Neural cell (in vitro differentiated cells): ENCODE data around the gene RHOF. TPM values are rescaled to one million over a fixed set of nuclear protein-coding genes. Genes with fewer than 3 reads are reported as not detected.

Experiments
- H2AFZ ChIP-seq: fragments of 200-600, 300-800 bp; sonication (generic), shearing (Covaris generic); 2 replicates; pipeline ENCODE4 v1.6.0; 2014; ENCODE audit warnings: low read depth, mild to moderate bottlenecking, antibody characterized with exemption, low read length, moderate library complexity
- H3F3A ChIP-seq: fragments of 200-600 bp; shearing (Covaris generic); 2 replicates; pipeline ENCODE4 v1.6.1; 2016; ENCODE audit warnings: mild to moderate bottlenecking, moderate library complexity, mixed read lengths, antibody characterized with exemption, low read length; ENCODE audit not compliant: insufficient read depth, poor library complexity, severe bottlenecking
- H3K27ac ChIP-seq: fragments of 200-600, 300-800 bp; sonication (generic), shearing (Covaris generic); 2 replicates; pipeline ENCODE4 v1.5.1; 2014; ENCODE audit warnings: mild to moderate bottlenecking, low read length, moderate library complexity
- H3K27me3 ChIP-seq: fragments of 300-800, 200-600 bp; sonication (generic), shearing (Covaris generic); 2 replicates; pipeline ENCODE4 v1.6.0; 2014; ENCODE audit warnings: mild to moderate bottlenecking, low read depth, low read length, moderate library complexity; ENCODE audit not compliant: insufficient read depth
- H3K36me3 ChIP-seq: fragments of 300-800, 200-600 bp; sonication (generic), shearing (Covaris generic); 2 replicates; pipeline ENCODE4 v1.5.1; 2014; ENCODE audit warnings: mild to moderate bottlenecking, antibody characterized with exemption, low read length, moderate library complexity; ENCODE audit not compliant: insufficient read depth
- H3K4me2 ChIP-seq: fragments of 300-800, 200-600 bp; sonication (generic), shearing (Covaris generic); 2 replicates; pipeline ENCODE4 v1.6.0; 2014; ENCODE audit warnings: mild to moderate bottlenecking, low read length
- H3K4me3 ChIP-seq: fragments of 300-800, 200-600 bp; sonication (generic), shearing (Covaris generic); 2 replicates; pipeline ENCODE4 v1.5.1; 2014; ENCODE audit warnings: mild to moderate bottlenecking, low read length, moderate library complexity
- H3K79me2 ChIP-seq: fragments of 200-600 bp; shearing (Covaris generic); replicated peaks from 2 replicates; pipeline ENCODE4 v1.6.0; 2014; ENCODE audit warnings: mild to moderate bottlenecking, low read length, moderate library complexity; ENCODE audit not compliant: insufficient read depth
- H3K9ac ChIP-seq: fragments of 300-800, 200-600 bp; sonication (generic), shearing (Covaris generic); 2 replicates; pipeline ENCODE4 v1.6.1; 2016; ENCODE audit warnings: mild to moderate bottlenecking, low read length, mixed read lengths
- H3K9me2 ChIP-seq: fragments of 200-600 bp; shearing (Covaris generic); 2 replicates; pipeline ENCODE4 v1.6.1; 2016; ENCODE audit warnings: mild to moderate bottlenecking, low read length, mixed read lengths; ENCODE audit not compliant: insufficient read depth
- H3K9me3 ChIP-seq: fragments of 200-600, 300-800 bp; sonication (generic), shearing (Covaris generic); 2 replicates; pipeline ENCODE4 v1.6.1; 2016; ENCODE audit warnings: mild to moderate bottlenecking, mixed run types, low read length, moderate library complexity, mixed read lengths
- H4K20me1 ChIP-seq: fragments of 200-600 bp; shearing (Covaris generic); 2 replicates; pipeline ENCODE4 v1.6.1; 2016; ENCODE audit warnings: mild to moderate bottlenecking, mixed run types; ENCODE audit not compliant: insufficient read depth
- EP300 ChIP-seq: fragments of 450-650 bp; conservative IDR thresholded peaks from 2 replicates; pipeline ENCODE4 v1.6.1; 2014; ENCODE audit warnings: antibody characterized with exemption, mild to moderate bottlenecking, moderate library complexity; ENCODE audit not compliant: poor library complexity, severe bottlenecking
- EZH2 ChIP-seq: fragments of 200-600, 300-800 bp; shearing (Covaris generic), sonication (generic); IDR thresholded peaks from 2 replicates; pipeline ENCODE4 v1.6.1; 2014; ENCODE audit warnings: antibody characterized with exemption, low read length, borderline replicate concordance, mild to moderate bottlenecking; ENCODE audit not compliant: insufficient read depth, poor library complexity, severe bottlenecking
- MXI1 ChIP-seq: fragments of 450-650 bp; conservative IDR thresholded peaks from 2 replicates; pipeline ENCODE4 v1.6.1; 2014; ENCODE audit warnings: antibody characterized with exemption, mild to moderate bottlenecking; ENCODE audit not compliant: poor library complexity, severe bottlenecking
- POLR2AphosphoS5 ChIP-seq: IDR thresholded peaks from 2 replicates; pipeline ENCODE4 v1.6.1; 2012
- RAD21 ChIP-seq: fragments of 450-650 bp; conservative IDR thresholded peaks from 2 replicates; pipeline ENCODE4 v1.6.1; 2014; ENCODE audit warnings: antibody characterized with exemption, mild to moderate bottlenecking, moderate library complexity
- SMC3 ChIP-seq: fragments of 450-650 bp; conservative IDR thresholded peaks from 2 replicates; pipeline ENCODE4 v1.6.1; 2014; ENCODE audit warnings: antibody characterized with exemption, mild to moderate bottlenecking, moderate library complexity; ENCODE audit not compliant: poor library complexity
- TAF1 ChIP-seq: IDR thresholded peaks from 2 replicates; pipeline ENCODE4 v1.6.1; 2012; ENCODE audit warnings: low read depth
- polyA plus RNA-seq: library from polyadenylated mRNA; depleted of rRNA; stranded (reverse); fragments of >200 nt; gene quantifications from 2 replicates; pipeline ENCODE4 v1.2.3, GENCODE V29; 2014
- TF ChIP-seq, protein P1 (sequence below): fragments of 450-650 bp; IDR thresholded peaks from 2 replicates; pipeline ENCODE4 v1.5.1; 2014; ENCODE audit warnings: antibody characterized with exemption, mild to moderate bottlenecking, moderate library complexity; ENCODE audit not compliant: poor library complexity, severe bottlenecking
- TF ChIP-seq, protein P2 (sequence below): IDR thresholded peaks from 2 replicates; pipeline ENCODE4 v1.6.1; 2012; ENCODE audit warnings: borderline replicate concordance

The RHOF gene
- polyA plus RNA-seq, 1 donor from 2014 or later: 14.7 TPM

DNA sequence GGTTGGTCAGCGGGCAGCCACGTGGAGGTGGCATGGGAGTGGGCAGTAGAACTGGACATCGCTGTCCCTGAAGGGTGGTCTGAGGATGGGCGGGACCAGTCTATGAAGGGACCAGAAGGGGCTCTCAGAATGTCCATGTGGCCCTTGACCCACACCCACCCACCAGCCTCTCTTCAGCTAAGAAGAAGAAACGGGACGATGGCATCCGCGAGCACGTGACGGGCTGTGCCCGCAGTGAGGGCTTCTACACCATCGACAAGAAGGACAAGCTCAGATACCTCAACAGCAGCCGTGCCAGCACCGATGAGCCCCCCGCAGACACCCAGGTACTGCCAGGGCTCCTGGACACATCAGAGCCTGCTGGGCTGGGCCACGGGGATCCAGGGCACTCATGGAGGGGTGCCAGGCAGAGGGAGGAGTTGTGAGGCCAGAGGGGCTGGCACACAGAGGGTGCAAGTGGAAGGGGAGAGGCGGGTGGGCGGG lies 31.6 kb upstream of the RHOF start:
- Histone ChIP-seq H3K4me3 (no peak overlapping the region), H3K27ac (no peak overlapping the region), H3K4me2 (no peak overlapping the region), H3K27me3 (no peaks in the 10 kb centered on the region), H3K9me2 (no peaks in the 10 kb centered on the region), H2AFZ (no peak overlapping the region), H4K20me1 (no peaks in the 10 kb centered on the region), H3K36me3 (no peaks in the 10 kb centered on the region), H3K9me3 (no peaks in the 10 kb centered on the region), H3K79me2 (no peaks in the 10 kb centered on the region), H3K9ac (no peak overlapping the region), H3F3A (no peaks in the 10 kb centered on the region)
- no peak for TF ChIP-seq MXI1
- TF ChIP-seq SMC3: no peak
- TF ChIP-seq, protein P1, sequence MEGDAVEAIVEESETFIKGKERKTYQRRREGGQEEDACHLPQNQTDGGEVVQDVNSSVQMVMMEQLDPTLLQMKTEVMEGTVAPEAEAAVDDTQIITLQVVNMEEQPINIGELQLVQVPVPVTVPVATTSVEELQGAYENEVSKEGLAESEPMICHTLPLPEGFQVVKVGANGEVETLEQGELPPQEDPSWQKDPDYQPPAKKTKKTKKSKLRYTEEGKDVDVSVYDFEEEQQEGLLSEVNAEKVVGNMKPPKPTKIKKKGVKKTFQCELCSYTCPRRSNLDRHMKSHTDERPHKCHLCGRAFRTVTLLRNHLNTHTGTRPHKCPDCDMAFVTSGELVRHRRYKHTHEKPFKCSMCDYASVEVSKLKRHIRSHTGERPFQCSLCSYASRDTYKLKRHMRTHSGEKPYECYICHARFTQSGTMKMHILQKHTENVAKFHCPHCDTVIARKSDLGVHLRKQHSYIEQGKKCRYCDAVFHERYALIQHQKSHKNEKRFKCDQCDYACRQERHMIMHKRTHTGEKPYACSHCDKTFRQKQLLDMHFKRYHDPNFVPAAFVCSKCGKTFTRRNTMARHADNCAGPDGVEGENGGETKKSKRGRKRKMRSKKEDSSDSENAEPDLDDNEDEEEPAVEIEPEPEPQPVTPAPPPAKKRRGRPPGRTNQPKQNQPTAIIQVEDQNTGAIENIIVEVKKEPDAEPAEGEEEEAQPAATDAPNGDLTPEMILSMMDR: no peak
- TF ChIP-seq TAF1: no peak
- no peak for TF ChIP-seq POLR2AphosphoS5
- TF ChIP-seq RAD21: no peak

DNA sequence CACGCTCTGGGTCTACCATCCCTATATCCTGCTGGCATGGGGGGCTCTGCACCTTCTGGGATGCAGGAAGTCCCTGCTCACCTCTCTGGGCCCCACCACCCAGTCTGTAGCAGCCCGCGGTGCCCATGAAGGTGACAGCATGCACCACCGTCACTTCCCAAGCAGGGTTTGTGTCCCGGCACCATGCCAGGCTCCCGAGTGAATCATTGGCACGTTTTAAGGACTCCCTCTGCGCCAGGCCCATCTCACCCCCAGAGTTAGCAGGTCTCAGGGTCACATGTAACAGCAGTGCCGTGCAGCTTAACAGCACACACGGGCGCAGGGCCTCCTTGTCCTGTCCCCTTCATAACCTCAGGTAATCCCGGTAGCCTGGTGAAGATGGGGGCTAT lies 30.2 kb upstream of the RHOF start:
- H4K20me1 ChIP-seq: no peaks in the 10 kb centered on the region
- no peaks in the 10 kb centered on the region for H3K79me2 ChIP-seq
- no peak overlapping the region for H3K4me3 ChIP-seq
- no peaks in the 10 kb centered on the region for H3F3A ChIP-seq
- H3K4me2 ChIP-seq: no peak overlapping the region
- H3K9ac ChIP-seq: no peak overlapping the region
- no peaks in the 10 kb centered on the region for H3K27me3 ChIP-seq
- H2AFZ ChIP-seq: no peak overlapping the region
- no peaks in the 10 kb centered on the region for H3K9me3 ChIP-seq
- H3K36me3 ChIP-seq: no peaks in the 10 kb centered on the region
- no peaks in the 10 kb centered on the region for H3K9me2 ChIP-seq
- H3K27ac ChIP-seq: no peak overlapping the region
- TF ChIP-seq SMC3 (no peak), POLR2AphosphoS5 (no peak), MXI1 (no peak), EP300 (no peak), EZH2 (no peak)
- TF ChIP-seq, protein P1: no peak

DNA sequence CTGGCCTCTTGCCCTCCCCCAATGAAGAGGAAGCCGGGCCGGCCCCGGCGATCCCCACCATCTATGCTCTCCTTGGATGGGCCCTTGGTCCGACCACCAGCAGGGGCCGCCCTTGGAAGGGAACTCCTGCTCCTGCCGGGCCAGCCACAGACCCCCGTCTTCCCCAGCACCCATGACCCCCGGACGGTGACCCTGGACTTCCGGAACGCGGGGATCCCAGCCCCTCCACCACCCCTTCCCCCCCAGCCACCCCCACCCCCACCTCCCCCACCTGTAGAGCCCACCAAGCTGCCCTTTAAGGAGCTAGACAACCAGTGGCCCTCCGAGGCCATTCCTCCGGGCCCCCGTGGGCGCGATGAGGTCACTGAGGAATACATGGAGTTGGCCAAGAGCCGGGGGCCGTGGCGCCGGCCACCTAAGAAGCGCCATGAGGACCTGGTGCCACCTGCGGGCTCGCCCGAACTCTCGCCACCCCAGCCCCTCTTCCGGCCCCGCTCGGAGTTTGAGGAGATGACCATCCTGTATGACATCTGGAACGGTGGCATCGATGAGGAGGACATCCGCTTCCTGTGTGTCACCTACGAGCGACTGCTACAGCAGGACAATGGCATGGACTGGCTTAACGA lies 29.7 kb upstream of the RHOF start:
- no peaks in the 10 kb centered on the region for H3K36me3 ChIP-seq
- H2AFZ ChIP-seq: no peak overlapping the region
- TF ChIP-seq EP300 (no peak), MXI1 (no peak), EZH2 (no peak), SMC3 (no peak)
- TF ChIP-seq, protein P2, sequence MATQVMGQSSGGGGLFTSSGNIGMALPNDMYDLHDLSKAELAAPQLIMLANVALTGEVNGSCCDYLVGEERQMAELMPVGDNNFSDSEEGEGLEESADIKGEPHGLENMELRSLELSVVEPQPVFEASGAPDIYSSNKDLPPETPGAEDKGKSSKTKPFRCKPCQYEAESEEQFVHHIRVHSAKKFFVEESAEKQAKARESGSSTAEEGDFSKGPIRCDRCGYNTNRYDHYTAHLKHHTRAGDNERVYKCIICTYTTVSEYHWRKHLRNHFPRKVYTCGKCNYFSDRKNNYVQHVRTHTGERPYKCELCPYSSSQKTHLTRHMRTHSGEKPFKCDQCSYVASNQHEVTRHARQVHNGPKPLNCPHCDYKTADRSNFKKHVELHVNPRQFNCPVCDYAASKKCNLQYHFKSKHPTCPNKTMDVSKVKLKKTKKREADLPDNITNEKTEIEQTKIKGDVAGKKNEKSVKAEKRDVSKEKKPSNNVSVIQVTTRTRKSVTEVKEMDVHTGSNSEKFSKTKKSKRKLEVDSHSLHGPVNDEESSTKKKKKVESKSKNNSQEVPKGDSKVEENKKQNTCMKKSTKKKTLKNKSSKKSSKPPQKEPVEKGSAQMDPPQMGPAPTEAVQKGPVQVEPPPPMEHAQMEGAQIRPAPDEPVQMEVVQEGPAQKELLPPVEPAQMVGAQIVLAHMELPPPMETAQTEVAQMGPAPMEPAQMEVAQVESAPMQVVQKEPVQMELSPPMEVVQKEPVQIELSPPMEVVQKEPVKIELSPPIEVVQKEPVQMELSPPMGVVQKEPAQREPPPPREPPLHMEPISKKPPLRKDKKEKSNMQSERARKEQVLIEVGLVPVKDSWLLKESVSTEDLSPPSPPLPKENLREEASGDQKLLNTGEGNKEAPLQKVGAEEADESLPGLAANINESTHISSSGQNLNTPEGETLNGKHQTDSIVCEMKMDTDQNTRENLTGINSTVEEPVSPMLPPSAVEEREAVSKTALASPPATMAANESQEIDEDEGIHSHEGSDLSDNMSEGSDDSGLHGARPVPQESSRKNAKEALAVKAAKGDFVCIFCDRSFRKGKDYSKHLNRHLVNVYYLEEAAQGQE: no peak
- no peak overlapping the region for H3K4me3 ChIP-seq
- H3K79me2 ChIP-seq: no peaks in the 10 kb centered on the region
- H3K9ac ChIP-seq: no peak overlapping the region
- no peaks in the 10 kb centered on the region for H4K20me1 ChIP-seq
- no peaks in the 10 kb centered on the region for H3K9me3 ChIP-seq
- H3K4me2 ChIP-seq: no peak overlapping the region
- no peaks in the 10 kb centered on the region for H3F3A ChIP-seq
- H3K27me3 ChIP-seq: no peaks in the 10 kb centered on the region
- no peak overlapping the region for H3K27ac ChIP-seq
- H3K9me2 ChIP-seq: no peaks in the 10 kb centered on the region
